Natural killer cell (primary cell): ENCODE measurements around the gene PMM1. TPM values are rescaled to one million over a fixed set of nuclear protein-coding genes. Genes with fewer than 3 reads are reported as not detected.
"Not testable (repeated sequence)": the region's sequence is repeated elsewhere in the genome, so short reads cannot be mapped to it uniquely, and the experiment has no call there.

Source experiments
- ATAC-seq, 3 donors: fragments of 150-1000 bp in 2 of 3; fragments of 200-7000 bp in 1 of 3; cut with Tn5 transposase; 1 replicate in 1 of 3; 2 replicates in 2 of 3; pipeline ENCODE4 v1.10.0; 2021; ENCODE audit warnings: mild to moderate bottlenecking in 2 of 3, moderate library complexity in 2 of 3
- DNase-seq, 2 donors: peaks; one replicate each; pipeline versions ENCODE4 v3.0.0 to v3.0.0-alpha.2; 2013 to 2021; ENCODE audit warnings: mixed read lengths in 1 of 2
- H3K27ac ChIP-seq: one replicate; pipeline ENCODE4 v1.5.1; 2013; ENCODE audit warnings: mild to moderate bottlenecking, low read length
- H3K27me3 ChIP-seq: one replicate; pipeline ENCODE4 v1.6.1; 2013; ENCODE audit warnings: low read length; ENCODE audit not compliant: control insufficient read depth, insufficient read depth
- H3K36me3 ChIP-seq: one replicate; pipeline ENCODE4 v1.6.1; 2013; ENCODE audit warnings: low read length; ENCODE audit not compliant: control insufficient read depth, insufficient read depth
- H3K4me1 ChIP-seq: one replicate; pipeline ENCODE4 v1.6.1; 2013; ENCODE audit warnings: low read length; ENCODE audit not compliant: control insufficient read depth, insufficient read depth
- H3K4me3 ChIP-seq: one replicate; pipeline ENCODE4 v1.5.1; 2013; ENCODE audit warnings: low read length
- H3K9me3 ChIP-seq: one replicate; pipeline ENCODE4 v1.6.1; 2013; ENCODE audit warnings: low read length; ENCODE audit not compliant: control insufficient read depth, insufficient read depth
- H3K27ac Mint-ChIP-seq, 2 donors: one replicate each; pipeline ENCODE4 v1.8.0; 2022; ENCODE audit warnings: mild to moderate bottlenecking in 2 of 2, mixed read lengths in 2 of 2, moderate library complexity in 1 of 2
- H3K27me3 Mint-ChIP-seq, 2 donors: one replicate each; pipeline ENCODE4 v1.8.0; 2022; ENCODE audit warnings: low read depth in 2 of 2, mixed read lengths in 2 of 2
- H3K36me3 Mint-ChIP-seq: one replicate; pipeline ENCODE4 v1.8.0; 2022; ENCODE audit warnings: mixed read lengths
- H3K4me1 Mint-ChIP-seq, 2 donors: one replicate each; pipeline ENCODE4 v1.8.0; 2022; ENCODE audit warnings: mixed read lengths in 2 of 2
- H3K4me3 Mint-ChIP-seq: one replicate; pipeline ENCODE4 v1.8.0; 2022; ENCODE audit warnings: mild to moderate bottlenecking, moderate library complexity, mixed read lengths
- H3K9me3 Mint-ChIP-seq, 2 donors: one replicate each; pipeline ENCODE4 v1.8.0; 2022; ENCODE audit warnings: mixed read lengths in 2 of 2
- WGBS: methylation state at CpG from one replicate; pipeline ENCODE4 v1.1.7; 2013; ENCODE audit warnings: missing lambda C conversion rate; ENCODE audit not compliant: insufficient coverage; 5-methylcytosine and 5-hydroxymethylcytosine counted together
- intact Hi-C: fragments of 100-400 bp; cut with micrococcal nuclease; formaldehyde crosslinking; loops from one replicate; pipeline ENCODE4 v1.14.2; 2022
- total RNA-seq, 4 donors: library from RNA; stranded (reverse); fragments of 120-200 nt in 1 of 4; gene quantifications; one replicate each; pipeline versions ENCODE4 v1.2.3 to v1.2.4, GENCODE V29; 2013 to 2022
- TF ChIP-seq, protein P1 (sequence below): fragments of 200-600 bp; IDR thresholded peaks from one replicate; pipeline ENCODE4 v1.8.0; 2022; ENCODE audit warnings: antibody characterized with exemption

The PMM1 gene
- total RNA-seq, 3 donors from 2014 or later (not counting 1 experiment from before 2014, with no cell fraction given): 13.1 to 20.4 (median 16.4) TPM

DNA sequence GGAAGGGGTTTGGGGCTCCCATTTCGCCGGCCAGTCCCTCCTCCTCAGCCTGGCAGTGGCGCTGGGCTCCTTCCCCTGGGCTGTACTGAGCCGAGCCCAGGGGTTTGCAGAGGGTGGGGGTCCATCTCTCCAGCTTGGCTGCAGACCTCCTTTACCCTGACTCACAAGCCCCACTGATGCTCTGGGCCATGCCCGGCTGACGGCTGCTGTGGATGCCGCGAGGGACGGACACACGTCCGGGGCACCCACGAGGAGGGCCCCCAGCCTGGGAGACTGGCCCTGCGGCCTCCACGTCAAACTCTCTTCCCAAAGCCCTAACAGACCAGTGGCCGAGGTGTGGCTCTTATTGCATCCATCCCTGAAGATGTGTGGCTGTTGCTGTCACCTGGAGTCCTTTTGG is 14.1 kb downstream of the PMM1 start:
- no peaks in the 10 kb centered on the region for H3K4me1 Mint-ChIP-seq

DNA sequence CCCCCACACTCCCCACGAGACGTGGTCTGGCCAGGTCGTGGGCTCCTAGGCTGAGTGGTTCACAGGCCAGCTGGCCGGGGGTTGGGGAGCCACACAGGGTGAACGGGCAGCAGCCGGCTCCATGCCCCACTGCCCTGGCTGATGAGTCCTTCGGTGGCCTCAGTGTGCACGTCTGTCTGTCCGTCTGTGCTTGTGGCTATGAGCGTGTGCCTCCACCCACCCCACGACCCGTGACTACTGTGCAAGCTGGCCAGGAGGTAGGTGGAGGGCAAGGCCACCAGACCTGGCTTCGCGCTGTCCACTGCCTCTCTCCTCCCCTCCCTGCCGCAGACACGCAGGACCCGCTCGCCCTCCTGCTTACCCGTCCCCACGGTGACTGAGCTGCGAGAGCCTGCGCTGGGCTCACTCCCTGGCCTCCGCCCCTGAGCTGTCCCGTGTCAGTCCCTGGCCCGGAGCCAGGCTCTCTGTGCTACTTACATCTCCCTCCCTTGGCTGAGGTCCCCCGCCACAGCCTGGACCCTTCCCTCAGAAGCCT is 14.7 kb downstream of the PMM1 start:
- ATAC-seq (no peak), DNase-seq (no peak)
- no peaks in the 10 kb centered on the region for H3K9me3 ChIP-seq
- H3K27me3 ChIP-seq: no peaks in the 10 kb centered on the region
- no peaks in the 10 kb centered on the region for H3K9me3 Mint-ChIP-seq
- no peaks in the 10 kb centered on the region for H3K27me3 Mint-ChIP-seq
- no peaks in the 10 kb centered on the region for H3K4me1 Mint-ChIP-seq
- TF ChIP-seq, protein P1, sequence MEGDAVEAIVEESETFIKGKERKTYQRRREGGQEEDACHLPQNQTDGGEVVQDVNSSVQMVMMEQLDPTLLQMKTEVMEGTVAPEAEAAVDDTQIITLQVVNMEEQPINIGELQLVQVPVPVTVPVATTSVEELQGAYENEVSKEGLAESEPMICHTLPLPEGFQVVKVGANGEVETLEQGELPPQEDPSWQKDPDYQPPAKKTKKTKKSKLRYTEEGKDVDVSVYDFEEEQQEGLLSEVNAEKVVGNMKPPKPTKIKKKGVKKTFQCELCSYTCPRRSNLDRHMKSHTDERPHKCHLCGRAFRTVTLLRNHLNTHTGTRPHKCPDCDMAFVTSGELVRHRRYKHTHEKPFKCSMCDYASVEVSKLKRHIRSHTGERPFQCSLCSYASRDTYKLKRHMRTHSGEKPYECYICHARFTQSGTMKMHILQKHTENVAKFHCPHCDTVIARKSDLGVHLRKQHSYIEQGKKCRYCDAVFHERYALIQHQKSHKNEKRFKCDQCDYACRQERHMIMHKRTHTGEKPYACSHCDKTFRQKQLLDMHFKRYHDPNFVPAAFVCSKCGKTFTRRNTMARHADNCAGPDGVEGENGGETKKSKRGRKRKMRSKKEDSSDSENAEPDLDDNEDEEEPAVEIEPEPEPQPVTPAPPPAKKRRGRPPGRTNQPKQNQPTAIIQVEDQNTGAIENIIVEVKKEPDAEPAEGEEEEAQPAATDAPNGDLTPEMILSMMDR: no peak
- H3K4me1 ChIP-seq: no peaks in the 10 kb centered on the region
- no peak overlapping the region for H3K27ac ChIP-seq
- WGBS: 94% methylated on average over 26 of the region's 26 CpGs
- no peak overlapping the region for H3K4me3 Mint-ChIP-seq
- H3K36me3 Mint-ChIP-seq: no peaks in the 10 kb centered on the region
- H3K27ac Mint-ChIP-seq: no peak overlapping the region
- intact Hi-C loops: no loop called here
- H3K36me3 ChIP-seq: peaks cover 3% of the 10 kb centered on the region
- no peak overlapping the region for H3K4me3 ChIP-seq

More for the DNA sequence above, 14.1 kb downstream of the PMM1 start:
- no peak for DNase-seq
- Histone ChIP-seq H3K4me3 (no peak overlapping the region), H3K36me3 (peaks cover 8% of the 10 kb centered on the region), H3K9me3 (no peaks in the 10 kb centered on the region), H3K27ac (no peak overlapping the region), H3K4me1 (no peaks in the 10 kb centered on the region), H3K27me3 (no peaks in the 10 kb centered on the region)
- Mint-ChIP-seq H3K4me3 (no peak overlapping the region), H3K27me3 (no peaks in the 10 kb centered on the region), H3K27ac (no peak overlapping the region), H3K9me3 (no peaks in the 10 kb centered on the region), H3K36me3 (no peaks in the 10 kb centered on the region)
- intact Hi-C loops: no loop called here
- WGBS: 98% methylated on average over 14 of the region's 15 CpGs
- ATAC-seq: no peak
- TF ChIP-seq, protein P1: no peak

DNA sequence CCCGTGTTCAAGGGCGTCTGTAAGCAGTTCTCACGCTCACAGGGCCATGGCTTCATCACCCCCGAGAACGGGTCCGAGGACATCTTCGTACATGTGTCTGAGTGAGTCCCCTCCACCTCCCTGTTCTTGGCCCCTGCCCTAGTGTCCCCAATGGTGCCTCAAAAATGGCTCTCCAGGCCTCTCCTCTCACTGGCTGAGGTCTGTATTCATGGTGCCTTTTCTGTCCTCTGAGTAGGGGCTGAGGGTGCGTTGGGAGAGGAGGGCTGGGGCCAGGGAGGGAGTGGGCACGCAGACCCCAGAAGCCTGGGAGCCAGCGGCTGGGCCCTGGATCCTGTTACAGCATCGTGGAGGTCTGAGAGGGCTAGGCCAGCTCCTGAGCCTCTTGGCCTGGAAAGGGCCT is 16.0 kb downstream of the PMM1 start:
- no peak for ATAC-seq
- Histone ChIP-seq H3K27me3 (no peaks in the 10 kb centered on the region), H3K4me1 (no peaks in the 10 kb centered on the region), H3K4me3 (no peak overlapping the region), H3K27ac (no peak overlapping the region), H3K9me3 (no peaks in the 10 kb centered on the region), H3K36me3 (peaks cover 3% of the 10 kb centered on the region)
- 97% methylated on average over 11 of the region's 11 CpGs for WGBS
- TF ChIP-seq, protein P1: no peak
- Mint-ChIP-seq H3K27me3 (no peaks in the 10 kb centered on the region), H3K4me1 (no peaks in the 10 kb centered on the region), H3K27ac (no peak overlapping the region), H3K9me3 (no peaks in the 10 kb centered on the region), H3K4me3 (no peak overlapping the region), H3K36me3 (no peaks in the 10 kb centered on the region)
- DNase-seq: no peak
- intact Hi-C loops: no loop called here

DNA sequence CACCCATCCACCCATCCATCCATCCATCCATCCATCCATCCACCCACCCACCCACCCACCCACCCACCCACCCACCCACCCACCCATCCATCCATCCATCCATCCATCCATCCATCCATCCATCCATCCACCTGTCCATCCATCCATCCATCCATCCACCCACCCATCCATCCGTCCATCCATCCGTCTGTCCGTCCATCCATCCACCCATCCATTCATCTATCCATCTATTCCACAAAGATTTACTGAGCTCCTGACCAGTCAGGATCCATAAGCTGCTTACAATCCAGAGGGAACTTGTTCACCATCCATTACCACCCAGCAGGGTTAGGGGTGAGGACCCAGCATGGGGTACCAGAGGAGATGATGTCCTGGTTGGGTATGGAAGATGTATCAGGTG is 17.3 kb downstream of the PMM1 start:
- ATAC-seq, H3K4me1 ChIP-seq, H3K4me3 ChIP-seq, H3K36me3 ChIP-seq, H3K27ac ChIP-seq, DNase-seq, H3K4me1 Mint-ChIP-seq, H3K4me3 Mint-ChIP-seq, H3K36me3 Mint-ChIP-seq, H3K27ac Mint-ChIP-seq, H3K27me3 Mint-ChIP-seq, H3K9me3 Mint-ChIP-seq, intact Hi-C loops, H3K9me3 ChIP-seq, H3K27me3 ChIP-seq: not testable (repeated sequence)
- 97% methylated on average over 3 of the region's 3 CpGs for WGBS
